ENCODE data around the gene ABHD8. TPM values are rescaled to one million over a fixed set of nuclear protein-coding genes. Genes with fewer than 3 reads are reported as not detected.

Gene ABHD8
- total RNA-seq, 1 donor from 2014 or later = 6.6 TPM

- Mint-ChIP-seq H3K4me1 (ENCODE audit: low read depth) (peaks cover 15% of the 10 kb centered on the region), H3K27me3 (ENCODE audit: low read depth) (no peaks in the 10 kb centered on the region), H3K9me3 (ENCODE audit: low read depth) (no peaks in the 10 kb centered on the region), H3K4me3 (ENCODE audit: unreplicated experiment) (no peak overlapping the region), H3K36me3 (ENCODE audit: low read depth) (no peaks in the 10 kb centered on the region), H3K27ac (ENCODE audit: unreplicated experiment) (no peak overlapping the region)
- no peak for TF ChIP-seq CTCF (IDR thresholded peaks at IDR 0.05)
- DNase-seq (ENCODE audit: low spot score) = no peak
These were observed 37.7 kb upstream of the ABHD8 start for GRCh38 chr19:17340871-17341357.

GRCh38 chr19:17340302-17340870, 37.2 kb upstream of the ABHD8 start:
- Mint-ChIP-seq H3K4me1 (ENCODE audit: low read depth) (peaks cover 15% of the 10 kb centered on the region), H3K36me3 (ENCODE audit: low read depth) (no peaks in the 10 kb centered on the region), H3K4me3 (ENCODE audit: unreplicated experiment) (no peak overlapping the region), H3K27me3 (ENCODE audit: low read depth) (no peaks in the 10 kb centered on the region), H3K9me3 (ENCODE audit: low read depth) (no peaks in the 10 kb centered on the region), H3K27ac (ENCODE audit: unreplicated experiment) (no peak overlapping the region)
- DNase-seq (ENCODE audit: low spot score) = no peak
- no peak for TF ChIP-seq CTCF (IDR thresholded peaks at IDR 0.05)

- H3K4me3 Mint-ChIP-seq (ENCODE audit: unreplicated experiment) = peak overlapping the region; percentile 48
- no peak for TF ChIP-seq CTCF (IDR thresholded peaks at IDR 0.05)
- H3K27ac Mint-ChIP-seq (ENCODE audit: unreplicated experiment) = no peak overlapping the region
- no peaks in the 10 kb centered on the region for H3K36me3 Mint-ChIP-seq (ENCODE audit: low read depth)
- H3K27me3 Mint-ChIP-seq (ENCODE audit: low read depth) = no peaks in the 10 kb centered on the region
- DNase-seq (ENCODE audit: low spot score) = no peak
- H3K4me1 Mint-ChIP-seq (ENCODE audit: low read depth) = peaks cover 22% of the 10 kb centered on the region
- no peaks in the 10 kb centered on the region for H3K9me3 Mint-ChIP-seq (ENCODE audit: low read depth)
These were observed 36.0 kb upstream of the ABHD8 start for GRCh38 chr19:17339088-17339741.

GRCh38 chr19:17338433-17339078, 35.3 kb upstream of the ABHD8 start:
- H3K27ac Mint-ChIP-seq (ENCODE audit: unreplicated experiment) = no peak overlapping the region
- no peak for TF ChIP-seq CTCF (IDR thresholded peaks at IDR 0.05)
- H3K9me3 Mint-ChIP-seq (ENCODE audit: low read depth) = no peaks in the 10 kb centered on the region
- no peak for DNase-seq (ENCODE audit: low spot score)
- no peaks in the 10 kb centered on the region for H3K27me3 Mint-ChIP-seq (ENCODE audit: low read depth)
- H3K36me3 Mint-ChIP-seq (ENCODE audit: low read depth) = no peaks in the 10 kb centered on the region
- peaks cover 26% of the 10 kb centered on the region for H3K4me1 Mint-ChIP-seq (ENCODE audit: low read depth)
- H3K4me3 Mint-ChIP-seq (ENCODE audit: unreplicated experiment) = peak overlapping the region; percentile 97

GRCh38 chr19:17337675-17338432, 34.6 kb upstream of the ABHD8 start:
- Mint-ChIP-seq H3K27ac (ENCODE audit: unreplicated experiment) (no peak overlapping the region), H3K27me3 (ENCODE audit: low read depth) (no peaks in the 10 kb centered on the region)

More at GRCh38 chr19:17337675-17338432, 34.6 kb upstream of the ABHD8 start:
- no peaks in the 10 kb centered on the region for H3K36me3 Mint-ChIP-seq (ENCODE audit: low read depth)
- H3K9me3 Mint-ChIP-seq (ENCODE audit: low read depth) = no peaks in the 10 kb centered on the region
- no peak for DNase-seq (ENCODE audit: low spot score)
- peaks cover 29% of the 10 kb centered on the region for H3K4me1 Mint-ChIP-seq (ENCODE audit: low read depth)
- no peak for TF ChIP-seq CTCF (IDR thresholded peaks at IDR 0.05)
- H3K4me3 Mint-ChIP-seq (ENCODE audit: unreplicated experiment) = peak overlapping the region; percentile 97
